T-helper 1 cell treated with Interleukin-12 subunit alpha and Interleukin-12 subunit beta and Interleukin-4 antibody, amounts not matched to agents 30 μg/mL and 1 μg/mL, for 36 hours (primary cell): Measurements from ENCODE around the gene SETD6.
A peak's percentile ranks its signal among the peaks of the same experiment; 100 is the strongest.

Experiments used
- H3K27ac Mint-ChIP-seq: one replicate; pipeline ENCODE4 v1.8.0; 2021; ENCODE audit warnings: mild to moderate bottlenecking, mixed read lengths
- H3K27me3 Mint-ChIP-seq: one replicate; pipeline ENCODE4 v1.8.0; 2021; ENCODE audit warnings: low read depth, mixed read lengths
- H3K36me3 Mint-ChIP-seq: one replicate; pipeline ENCODE4 v1.8.0; 2021; ENCODE audit warnings: low read depth, mixed read lengths
- H3K4me1 Mint-ChIP-seq: one replicate; pipeline ENCODE4 v1.8.0; 2021; ENCODE audit warnings: low read depth, mixed read lengths
- H3K4me3 Mint-ChIP-seq: one replicate; pipeline ENCODE4 v1.8.0; 2021; ENCODE audit warnings: mild to moderate bottlenecking, moderate library complexity, mixed read lengths
- H3K9me3 Mint-ChIP-seq: one replicate; pipeline ENCODE4 v1.8.0; 2021; ENCODE audit warnings: mixed read lengths

The SETD6 gene, protein sequence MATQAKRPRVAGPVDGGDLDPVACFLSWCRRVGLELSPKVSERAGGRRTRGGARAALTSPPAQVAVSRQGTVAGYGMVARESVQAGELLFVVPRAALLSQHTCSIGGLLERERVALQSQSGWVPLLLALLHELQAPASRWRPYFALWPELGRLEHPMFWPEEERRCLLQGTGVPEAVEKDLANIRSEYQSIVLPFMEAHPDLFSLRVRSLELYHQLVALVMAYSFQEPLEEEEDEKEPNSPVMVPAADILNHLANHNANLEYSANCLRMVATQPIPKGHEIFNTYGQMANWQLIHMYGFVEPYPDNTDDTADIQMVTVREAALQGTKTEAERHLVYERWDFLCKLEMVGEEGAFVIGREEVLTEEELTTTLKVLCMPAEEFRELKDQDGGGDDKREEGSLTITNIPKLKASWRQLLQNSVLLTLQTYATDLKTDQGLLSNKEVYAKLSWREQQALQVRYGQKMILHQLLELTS

DNA sequence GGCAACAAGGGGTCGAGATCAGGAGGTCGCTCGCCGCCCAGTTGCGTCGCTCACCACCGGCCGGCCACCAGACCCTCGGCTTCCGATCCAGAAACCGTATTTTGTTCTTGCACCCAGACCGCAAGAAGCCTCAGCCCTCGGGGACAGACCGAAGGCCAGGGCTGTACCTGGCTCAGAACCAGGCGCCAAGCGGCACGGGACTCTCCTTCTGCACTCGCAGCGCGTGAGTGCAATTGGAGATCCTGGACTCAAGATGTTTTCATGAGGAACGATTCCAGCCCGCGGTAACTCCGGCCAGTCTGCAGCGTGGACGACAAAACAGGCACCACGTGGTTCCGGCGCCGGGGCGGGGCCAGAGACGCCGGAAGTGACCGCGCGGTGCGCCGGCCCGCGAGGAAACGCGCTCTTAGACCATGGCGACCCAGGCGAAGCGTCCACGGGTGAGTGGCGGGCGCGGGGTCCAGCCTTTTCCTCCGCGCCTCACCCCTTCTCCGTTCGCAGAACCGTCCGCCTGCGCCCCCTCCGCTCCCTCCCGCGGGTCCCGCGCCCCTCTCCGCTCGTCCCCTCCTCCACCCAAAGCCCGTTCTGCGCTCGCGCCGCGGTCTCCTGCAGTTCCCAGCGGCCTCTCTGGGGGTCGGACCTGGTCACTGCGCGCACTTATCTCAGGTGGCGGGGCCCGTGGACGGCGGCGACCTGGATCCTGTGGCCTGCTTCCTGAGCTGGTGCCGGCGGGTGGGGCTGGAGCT lies at the start of gene SETD6:
Gene SETD6 (plus strand): TSS at position 393 of the 746 bp plus-strand sequence. CDS start 21 bp downstream, at position 414.
- peak within 1 kb of the TSS; percentile 32 for H3K27ac Mint-ChIP-seq
- H3K4me1 Mint-ChIP-seq, result peaks cover 27% of the 10 kb centered on the region
- H3K4me3 Mint-ChIP-seq, result peak within 1 kb of the TSS; percentile 84
- peaks cover 15% of the 10 kb centered on the region for H3K36me3 Mint-ChIP-seq
- H3K27me3 Mint-ChIP-seq, result no peaks in the 10 kb centered on the region
- H3K9me3 Mint-ChIP-seq, result no peaks in the 10 kb centered on the region

DNA sequence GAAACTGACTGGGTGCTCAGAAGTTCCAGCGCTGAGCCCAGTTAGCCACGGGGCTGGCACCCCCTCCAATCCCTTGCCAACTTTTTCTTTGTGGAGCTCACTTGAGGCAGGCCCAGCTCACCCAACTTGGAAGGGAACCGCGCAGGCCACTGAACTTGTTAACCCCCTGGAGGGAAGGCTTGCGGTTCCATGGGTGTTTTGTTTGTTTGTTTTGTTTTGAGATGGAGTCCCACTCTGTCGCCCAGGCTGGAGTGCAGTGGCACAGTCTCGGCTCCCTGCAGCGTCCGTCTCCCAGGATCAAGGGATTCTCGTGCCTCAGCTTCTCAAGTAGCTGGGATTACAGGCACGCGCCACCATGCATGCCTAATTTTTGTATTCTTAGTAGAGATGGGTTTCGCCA lies 49.5 kb upstream of the SETD6 start:
- Mint-ChIP-seq H3K27ac (no peak overlapping the region), H3K4me1 (peaks cover 3% of the 10 kb centered on the region), H3K36me3 (no peaks in the 10 kb centered on the region), H3K4me3 (no peak overlapping the region), H3K9me3 (no peaks in the 10 kb centered on the region), H3K27me3 (peaks cover 67% of the 10 kb centered on the region)

DNA sequence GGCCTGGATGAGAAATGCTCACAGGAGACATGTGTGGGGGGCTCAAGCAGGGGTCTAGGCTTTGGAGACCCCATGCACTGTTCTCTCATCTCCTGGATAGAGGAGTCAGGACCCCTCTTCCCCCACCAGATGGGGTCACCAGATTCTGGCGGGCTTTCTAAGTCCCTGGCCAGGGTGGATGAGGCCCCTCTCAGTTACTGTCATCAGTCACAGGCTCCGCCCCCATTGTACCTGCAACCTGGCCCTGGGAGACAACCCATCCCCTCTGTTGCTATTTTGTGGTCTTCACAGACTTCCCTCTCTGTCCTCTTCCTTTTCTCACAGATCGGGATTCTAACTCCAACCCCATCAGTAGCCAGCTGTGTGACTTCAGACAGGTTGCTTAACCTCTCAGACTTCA lies 48.9 kb upstream of the SETD6 start:
- no peak overlapping the region for H3K4me3 Mint-ChIP-seq
- no peaks in the 10 kb centered on the region for H3K36me3 Mint-ChIP-seq
- no peaks in the 10 kb centered on the region for H3K9me3 Mint-ChIP-seq
- no peak overlapping the region for H3K27ac Mint-ChIP-seq
- peaks cover 61% of the 10 kb centered on the region for H3K27me3 Mint-ChIP-seq
- peaks cover 3% of the 10 kb centered on the region for H3K4me1 Mint-ChIP-seq

DNA sequence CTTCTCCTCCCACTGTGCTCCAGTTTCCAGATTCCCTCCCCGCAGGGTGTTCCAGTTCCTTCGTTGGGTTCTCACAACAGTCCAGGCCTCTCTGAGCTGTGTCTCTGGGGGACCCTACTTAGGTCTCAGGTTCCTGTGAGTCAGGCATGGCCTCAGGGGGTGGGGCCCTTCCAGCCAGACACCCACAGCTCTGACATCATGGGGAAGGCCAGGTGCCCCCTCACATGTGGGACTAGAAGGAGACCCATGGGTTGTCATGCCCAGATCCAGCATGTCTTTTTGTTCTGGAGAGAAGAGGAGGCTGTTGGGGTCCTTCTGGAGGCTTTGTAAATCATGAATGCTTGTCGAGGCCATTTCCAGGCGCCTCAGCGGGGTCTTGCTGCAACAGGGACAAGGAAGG lies 47.4 kb upstream of the SETD6 start:
- Mint-ChIP-seq H3K27me3 (peaks cover 49% of the 10 kb centered on the region), H3K4me1 (peaks cover 3% of the 10 kb centered on the region), H3K9me3 (no peaks in the 10 kb centered on the region), H3K27ac (no peak overlapping the region), H3K36me3 (no peaks in the 10 kb centered on the region), H3K4me3 (no peak overlapping the region)

DNA sequence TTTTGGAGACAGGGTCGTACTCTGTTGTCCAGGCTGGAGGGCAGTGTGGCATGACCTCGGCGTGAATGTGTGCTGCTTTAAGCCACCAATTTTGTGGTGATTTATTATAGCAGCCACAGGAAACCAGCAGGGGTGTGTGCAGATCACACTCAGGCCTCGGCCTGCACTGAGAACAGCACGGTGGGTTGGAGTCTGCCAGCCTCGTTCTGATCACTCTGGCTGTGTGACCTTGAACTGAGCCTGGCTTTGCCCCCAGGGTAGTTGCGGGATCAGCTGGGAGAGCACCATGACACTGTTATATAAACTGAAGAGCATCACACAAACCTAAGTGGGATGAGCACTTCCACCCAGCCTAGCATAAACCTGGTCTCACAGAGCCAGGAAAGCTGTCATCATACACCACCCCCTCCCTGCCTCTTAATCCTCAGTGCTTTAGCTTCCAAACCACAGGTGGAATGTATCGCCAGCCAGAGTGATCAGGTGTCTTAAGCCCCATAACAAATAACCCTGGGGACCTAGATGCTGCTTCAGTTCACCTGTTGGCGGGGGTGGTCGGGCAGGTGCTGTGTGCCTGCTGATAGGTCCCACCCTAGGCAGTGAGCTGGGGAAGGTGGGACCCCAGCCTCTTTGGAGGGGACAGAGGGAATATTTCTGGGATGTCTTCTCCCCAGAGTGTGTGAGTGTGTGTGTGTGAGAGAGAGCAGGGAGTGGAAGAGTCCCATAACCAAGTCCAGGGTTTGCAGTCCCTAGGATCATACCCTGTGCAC lies 43.9 kb upstream of the SETD6 start:
- H3K9me3 Mint-ChIP-seq, result no peaks in the 10 kb centered on the region
- H3K27ac Mint-ChIP-seq, result no peak overlapping the region
- no peak overlapping the region for H3K4me3 Mint-ChIP-seq
- no peaks in the 10 kb centered on the region for H3K4me1 Mint-ChIP-seq
- H3K27me3 Mint-ChIP-seq, result peaks cover 38% of the 10 kb centered on the region
- H3K36me3 Mint-ChIP-seq, result no peaks in the 10 kb centered on the region

DNA sequence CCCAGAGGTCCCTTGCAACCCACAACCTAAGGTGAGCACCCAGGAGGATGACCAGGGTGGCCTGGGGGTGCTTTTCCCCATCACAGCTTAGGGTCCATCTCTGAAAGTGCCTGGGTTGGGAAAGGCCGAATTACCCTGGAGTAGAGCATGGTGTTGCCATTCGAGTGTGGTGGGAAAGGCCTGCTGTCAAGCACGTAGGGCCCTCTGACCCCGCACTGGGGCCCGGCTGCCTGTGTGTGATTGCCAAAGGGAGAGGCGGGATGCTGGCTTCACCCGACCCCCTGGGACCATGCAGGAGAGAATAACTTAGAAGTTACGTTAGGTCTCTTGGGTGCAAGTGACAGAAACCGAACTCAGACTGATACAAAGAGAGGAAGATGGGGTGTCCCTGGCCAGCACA lies 43.1 kb upstream of the SETD6 start:
- Mint-ChIP-seq H3K9me3 (no peaks in the 10 kb centered on the region), H3K4me1 (no peaks in the 10 kb centered on the region), H3K4me3 (no peak overlapping the region), H3K36me3 (no peaks in the 10 kb centered on the region), H3K27ac (no peak overlapping the region), H3K27me3 (peaks cover 30% of the 10 kb centered on the region)

DNA sequence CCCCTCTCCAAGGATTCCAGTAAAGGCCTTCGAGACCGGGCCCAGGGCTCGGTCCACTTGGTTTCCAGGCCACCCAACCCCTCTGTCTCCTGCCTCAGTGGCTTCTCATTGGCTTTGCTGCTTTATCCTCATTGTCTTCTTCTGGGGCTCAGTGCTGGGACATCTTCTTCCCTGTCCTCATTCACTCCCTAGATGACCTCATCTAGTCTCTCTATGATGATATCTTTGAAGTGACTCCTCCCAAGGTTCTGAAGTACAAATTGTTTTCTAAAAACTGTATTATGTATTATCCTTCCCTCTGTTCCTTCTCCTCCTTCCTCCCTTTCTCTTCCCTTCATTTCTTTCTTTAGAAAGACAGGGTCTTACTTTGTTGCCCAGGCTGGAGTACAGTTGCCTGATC lies 42.5 kb upstream of the SETD6 start:
- Mint-ChIP-seq H3K27ac (no peak overlapping the region), H3K36me3 (no peaks in the 10 kb centered on the region), H3K4me3 (no peak overlapping the region), H3K4me1 (no peaks in the 10 kb centered on the region), H3K27me3 (peaks cover 27% of the 10 kb centered on the region), H3K9me3 (no peaks in the 10 kb centered on the region)

DNA sequence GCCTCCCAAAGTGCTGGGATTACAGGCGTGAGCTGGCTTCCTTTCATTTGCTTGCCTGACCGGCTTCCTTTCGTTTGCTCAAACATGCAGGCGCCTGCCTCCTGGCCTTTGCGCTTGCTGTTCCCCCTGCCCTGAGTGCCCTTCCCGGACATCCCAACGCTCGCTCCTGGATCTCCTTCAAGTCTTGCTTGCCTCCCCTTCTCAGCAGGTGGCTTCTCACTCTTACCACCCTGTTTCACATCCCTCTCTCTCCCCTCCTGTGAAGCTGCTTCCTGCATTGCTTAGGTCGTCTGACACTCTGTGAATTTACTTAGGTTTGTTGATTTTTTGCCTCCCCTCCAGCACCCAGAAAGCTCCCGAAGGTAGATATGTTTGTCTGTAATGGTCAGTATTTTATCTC lies 41.0 kb upstream of the SETD6 start:
- Mint-ChIP-seq H3K27me3 (peaks cover 18% of the 10 kb centered on the region), H3K4me1 (no peaks in the 10 kb centered on the region), H3K9me3 (no peaks in the 10 kb centered on the region), H3K27ac (no peak overlapping the region), H3K36me3 (no peaks in the 10 kb centered on the region), H3K4me3 (no peak overlapping the region)

DNA sequence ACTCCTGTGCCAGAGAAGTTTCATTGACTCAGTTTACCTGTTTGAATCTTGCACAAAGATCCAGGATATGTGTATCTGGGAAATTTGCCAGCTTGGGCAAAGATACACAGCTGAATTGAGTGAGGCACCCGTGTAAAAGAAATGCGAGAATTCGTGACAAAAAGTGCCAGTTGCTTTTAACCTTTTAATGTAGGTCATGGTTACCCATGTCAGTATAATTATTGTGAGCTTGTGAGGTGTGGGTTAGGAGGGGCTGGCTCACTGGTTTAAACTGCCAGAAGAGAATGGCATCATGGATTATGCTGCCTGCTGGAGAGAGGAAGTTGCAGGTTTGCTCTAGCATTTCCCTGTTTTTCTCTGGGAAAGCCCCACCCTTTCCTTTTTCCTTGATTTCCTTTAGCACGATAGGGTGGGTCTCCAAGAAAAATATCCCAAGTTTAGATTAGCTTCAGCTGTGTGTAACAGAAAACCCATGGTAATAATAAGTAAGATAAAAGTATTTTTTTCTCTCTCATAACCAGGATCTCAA lies 40.2 kb upstream of the SETD6 start:
- no peaks in the 10 kb centered on the region for H3K9me3 Mint-ChIP-seq
- H3K36me3 Mint-ChIP-seq, result no peaks in the 10 kb centered on the region

DNA sequence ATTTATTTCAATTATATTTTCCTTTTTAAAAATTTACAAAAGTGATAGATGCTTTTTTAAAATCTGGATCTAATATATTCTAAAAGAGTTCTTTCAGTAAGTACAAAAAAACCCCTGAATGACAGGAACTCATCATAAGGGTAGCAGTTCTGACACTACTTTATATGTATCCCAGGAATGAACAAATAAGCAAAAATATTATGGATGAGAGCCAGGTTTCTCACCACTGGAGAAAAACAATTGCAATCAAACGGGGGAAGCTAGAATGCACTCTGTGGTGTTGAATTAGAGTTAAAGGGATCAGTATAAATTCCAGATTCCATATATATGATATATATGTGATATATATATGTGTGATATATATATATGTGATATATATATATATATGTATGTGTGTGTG lies 38.5 kb upstream of the SETD6 start:
- Mint-ChIP-seq H3K4me3 (no peak overlapping the region), H3K4me1 (no peaks in the 10 kb centered on the region), H3K27ac (no peak overlapping the region), H3K27me3 (peaks cover 11% of the 10 kb centered on the region), H3K9me3 (no peaks in the 10 kb centered on the region), H3K36me3 (no peaks in the 10 kb centered on the region)

More for the DNA sequence above, 40.2 kb upstream of the SETD6 start:
- no peak overlapping the region for H3K4me3 Mint-ChIP-seq
- no peaks in the 10 kb centered on the region for H3K4me1 Mint-ChIP-seq
- H3K27me3 Mint-ChIP-seq, result peaks cover 14% of the 10 kb centered on the region
- no peak overlapping the region for H3K27ac Mint-ChIP-seq

DNA sequence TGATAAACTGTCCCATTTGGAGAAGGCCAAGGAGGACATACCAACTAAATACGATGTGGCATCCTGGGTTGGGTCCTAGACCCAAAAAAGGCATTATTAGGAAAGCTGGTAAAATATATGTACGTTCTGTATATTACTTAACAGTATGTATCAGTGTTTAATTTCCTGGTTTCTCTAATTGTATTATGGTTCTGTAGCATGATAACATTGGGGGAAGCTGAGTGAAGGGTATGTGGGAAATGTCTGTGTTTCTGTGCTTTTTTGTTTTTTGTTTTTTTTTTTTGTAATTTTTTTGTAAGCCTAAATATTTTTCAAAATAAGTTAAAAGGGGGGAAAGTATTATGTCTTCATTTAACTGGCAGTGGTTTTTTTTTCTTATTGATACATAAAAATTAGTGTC lies 36.9 kb upstream of the SETD6 start:
- no peak overlapping the region for H3K27ac Mint-ChIP-seq

DNA sequence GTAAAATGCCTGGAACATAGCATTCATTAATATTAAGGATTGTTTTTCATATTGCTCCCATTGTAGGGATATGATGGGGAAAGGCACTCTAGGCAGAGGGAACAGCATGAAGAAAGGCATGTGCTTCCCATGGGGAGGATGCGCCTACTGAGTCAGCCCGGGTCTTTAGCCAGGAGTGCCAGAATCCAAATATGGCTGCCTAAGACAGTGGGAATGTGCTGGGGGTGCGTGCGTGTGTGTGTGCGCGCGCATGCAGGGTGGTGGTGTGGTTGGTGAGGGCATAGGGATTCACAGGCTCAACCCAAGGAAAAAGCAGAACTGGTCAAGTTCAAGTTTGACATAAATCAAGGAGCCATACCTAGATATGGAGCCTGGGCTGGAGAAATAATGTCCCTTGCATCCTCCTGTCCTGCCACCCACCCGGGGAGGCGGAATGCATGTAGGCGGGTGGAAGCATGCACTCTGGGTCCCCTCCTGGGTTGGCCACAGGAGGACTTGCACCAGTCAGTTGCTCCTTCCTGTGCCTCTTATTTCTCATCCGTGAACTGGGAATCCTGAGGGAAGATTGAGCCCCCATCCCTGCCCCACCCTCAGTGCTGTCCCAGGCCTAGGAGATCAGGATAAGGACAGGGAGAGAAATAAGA lies 34.0 kb upstream of the SETD6 start:
- Mint-ChIP-seq H3K4me1 (no peaks in the 10 kb centered on the region), H3K36me3 (no peaks in the 10 kb centered on the region), H3K27ac (no peak overlapping the region), H3K4me3 (no peak overlapping the region), H3K27me3 (peaks cover 1% of the 10 kb centered on the region), H3K9me3 (no peaks in the 10 kb centered on the region)

More for the DNA sequence above, 36.9 kb upstream of the SETD6 start:
- Mint-ChIP-seq H3K4me1 (no peaks in the 10 kb centered on the region), H3K9me3 (no peaks in the 10 kb centered on the region), H3K36me3 (no peaks in the 10 kb centered on the region), H3K27me3 (peaks cover 11% of the 10 kb centered on the region), H3K4me3 (no peak overlapping the region)

DNA sequence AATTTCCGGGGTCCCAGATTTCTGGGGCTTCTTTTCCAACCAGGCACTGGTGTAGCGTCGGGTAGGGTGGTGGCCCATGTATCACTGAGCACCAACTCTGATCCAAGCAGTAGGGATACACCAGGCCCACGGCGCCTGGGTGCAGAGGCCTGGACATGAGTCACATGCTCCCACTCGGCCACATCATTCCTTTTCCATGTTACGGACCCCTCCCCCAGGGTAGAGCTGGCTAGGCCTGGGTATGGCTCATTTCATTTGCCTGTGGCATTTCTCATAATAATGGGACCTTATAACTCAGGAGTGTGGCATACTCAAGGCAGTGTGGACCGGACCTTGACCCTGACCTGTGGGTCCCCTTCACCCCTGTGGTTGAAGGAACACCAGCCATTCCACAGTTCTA lies 33.4 kb upstream of the SETD6 start:
- Mint-ChIP-seq H3K4me3 (no peak overlapping the region), H3K4me1 (no peaks in the 10 kb centered on the region), H3K27ac (no peak overlapping the region), H3K27me3 (no peaks in the 10 kb centered on the region), H3K9me3 (no peaks in the 10 kb centered on the region), H3K36me3 (no peaks in the 10 kb centered on the region)
